Upper lobe of left lung (tissue), 6 donors: ENCODE data around the gene CD59. TPM values are rescaled to one million over a fixed set of nuclear protein-coding genes. Genes with fewer than 3 reads are reported as not detected.
A peak's percentile ranks its signal among the peaks of the same experiment; 100 is the strongest.
"Not testable (repeated sequence)": the region's sequence is repeated elsewhere in the genome, so short reads cannot be mapped to it uniquely, and the experiment has no call there.

Source experiments
- ATAC-seq, 2 donors: fragments of 200-7000 bp; cut with Tn5 transposase; one replicate each; pipeline ENCODE4 v1.9.1; 2022; ENCODE audit warnings: mild to moderate bottlenecking in 2 of 2, moderate library complexity in 2 of 2; ENCODE audit not compliant: low FRiP score in 2 of 2
- DNase-seq, 2 donors: peaks; one replicate each; pipeline ENCODE4 v3.0.0-alpha.2; 2019 to 2020
- H3K27ac ChIP-seq, 4 donors: fragments of 200-600 bp; sonication (generic); one replicate each; pipeline ENCODE4 v1.5.1; 2016 to 2019
- H3K27me3 ChIP-seq, 4 donors: fragments of 200-600 bp; sonication (generic); one replicate each; pipeline ENCODE4 v1.5.1; 2017 to 2019
- H3K36me3 ChIP-seq, 4 donors: fragments of 200-600 bp; sonication (generic); one replicate each; pipeline ENCODE4 v1.5.1; 2016 to 2019
- H3K4me1 ChIP-seq, 4 donors: fragments of 200-600 bp; sonication (generic); one replicate each; pipeline ENCODE4 v1.5.1; 2018 to 2019
- H3K4me3 ChIP-seq, 4 donors: fragments of 200-600 bp; sonication (generic); one replicate each; pipeline ENCODE4 v1.5.1; 2017 to 2019; ENCODE audit warnings: mild to moderate bottlenecking in 2 of 4, moderate library complexity in 1 of 4
- H3K9me3 ChIP-seq, 4 donors: fragments of 200-600 bp; sonication (generic); one replicate each; pipeline ENCODE4 v1.5.1; 2018 to 2019
- EP300 ChIP-seq, 4 donors: sonication (generic); formaldehyde crosslinking; IDR thresholded peaks; one replicate each; pipeline ENCODE4 v1.5.1; 2017; ENCODE audit warnings: antibody characterized with exemption in 4 of 4, control low read depth in 2 of 4
- POLR2A ChIP-seq, 4 donors: fragments of 450-650 bp; IDR thresholded peaks; one replicate each; pipeline ENCODE4 v1.5.1; 2016 to 2017; ENCODE audit warnings: antibody characterized with exemption in 4 of 4, mild to moderate bottlenecking in 2 of 4
- POLR2AphosphoS5 ChIP-seq, 2 donors: sonication (generic); formaldehyde crosslinking; IDR thresholded peaks; one replicate each; pipeline ENCODE4 v1.5.1; 2017; ENCODE audit warnings: antibody characterized with exemption in 2 of 2
- WGBS, 2 donors: methylation state at CpG; one replicate each; pipeline ENCODE4 v1.1.5; 2017 to 2018; 5-methylcytosine and 5-hydroxymethylcytosine counted together
- total RNA-seq, 6 donors: library from RNA; depleted of rRNA in 4 of 6; stranded (reverse); fragments of >200 nt in 4 of 6; gene quantifications; one replicate each; pipeline versions ENCODE4 v1.1.0 to v1.2.1, GENCODE V29; 2016 to 2021
- TF ChIP-seq, protein P1 (sequence below), 6 experiments: fragments of 450-650 bp in 4 of 6; fragments of 200-600 bp in 2 of 6; sonication (generic) in 2 of 6; IDR thresholded peaks; one replicate each; pipeline ENCODE4 v1.5.1; 2016 to 2019; ENCODE audit warnings: antibody characterized with exemption in 6 of 6
- donor health status: DM: no; HTN: no; CAD: no; lungs with moderate emphysema.
- donor health status: DM: no; HTN: yes; CAD: no; lungs with severe emphysema.

CD59 gene
- total RNA-seq, 6 donors from 2014 or later = 57.6 to 914 (median 315) TPM

DNA sequence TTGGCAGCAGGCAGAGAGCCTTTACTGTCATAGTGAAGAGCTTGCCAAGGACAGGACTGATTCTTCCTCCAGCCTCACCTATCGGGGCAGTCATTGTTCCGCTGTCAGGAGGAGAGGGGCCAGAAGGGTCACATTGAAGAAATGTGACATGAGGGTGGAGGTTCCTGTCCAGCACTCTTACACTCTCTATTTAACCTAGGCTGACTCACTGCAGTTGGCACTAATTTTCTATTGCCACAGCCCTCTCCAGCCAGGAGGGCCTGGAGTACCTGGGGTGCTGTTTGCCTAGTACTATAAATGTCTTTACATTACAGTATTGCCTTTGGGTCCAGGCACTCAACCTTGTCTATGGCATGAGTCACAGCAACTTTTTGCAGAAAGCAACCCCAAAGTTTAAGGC is 28.4 kb downstream of the CD59 start:
- not testable (repeated sequence) for H3K9me3 ChIP-seq, H3K4me3 ChIP-seq, H3K27me3 ChIP-seq
- TF ChIP-seq POLR2AphosphoS5 (IDR thresholded peaks at IDR 0.05) (peak in 1 of 2 donors; percentile 72), EP300 (IDR thresholded peaks at IDR 0.05) (peak in 2 of 4 donors; percentile 25 to 92)
- DNase-seq = peak in 1 of 2 donors; percentile 83
- Histone ChIP-seq H3K36me3 (peaks cover 9 to 65% (median 40%) of the 10 kb centered on the region in 4 donors), H3K4me1 (peaks cover 53 to 64% (median 60%) of the 10 kb centered on the region in 4 donors), H3K27ac (peak overlapping the region; percentile 22 to 90 (median 63))
- peak; percentile 41 to 86 for ATAC-seq
- WGBS, 2 donors = 40% methylated on average over 1 of the region's 2 CpGs; no CpG with 5 or more reads in 1 of the 2 donors

DNA sequence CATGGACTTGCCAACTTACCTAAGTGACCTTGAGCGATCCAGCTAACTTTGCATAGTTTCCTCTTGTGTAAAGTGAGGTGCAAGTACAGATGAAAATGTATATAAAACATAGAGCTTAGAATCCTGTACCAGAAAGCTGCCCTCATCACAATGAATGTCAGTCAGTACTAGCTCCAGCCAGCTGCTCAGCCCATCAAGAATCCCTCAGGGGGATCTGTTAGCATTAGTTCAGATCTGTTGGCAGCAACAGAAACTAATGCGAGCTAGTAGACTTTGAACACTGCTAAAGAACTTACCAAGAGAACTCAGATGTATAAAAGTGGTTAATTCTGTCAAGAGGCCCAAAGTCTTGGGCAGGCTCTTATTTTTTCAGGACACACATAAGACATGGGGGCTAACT is 29.3 kb downstream of the CD59 start:
- Histone ChIP-seq H3K36me3 (peaks cover 9 to 58% (median 33%) of the 10 kb centered on the region in 4 donors), H3K27ac (peak overlapping the region; percentile 32 to 90 (median 63)), H3K27me3 (no peaks in the 10 kb centered on the region), H3K9me3 (no peaks in the 10 kb centered on the region), H3K4me1 (peaks cover 60 to 66% (median 63%) of the 10 kb centered on the region in 4 donors), H3K4me3 (no peak overlapping the region)
- DNase-seq (no peak), ATAC-seq (no peak)
- TF ChIP-seq, protein P1, sequence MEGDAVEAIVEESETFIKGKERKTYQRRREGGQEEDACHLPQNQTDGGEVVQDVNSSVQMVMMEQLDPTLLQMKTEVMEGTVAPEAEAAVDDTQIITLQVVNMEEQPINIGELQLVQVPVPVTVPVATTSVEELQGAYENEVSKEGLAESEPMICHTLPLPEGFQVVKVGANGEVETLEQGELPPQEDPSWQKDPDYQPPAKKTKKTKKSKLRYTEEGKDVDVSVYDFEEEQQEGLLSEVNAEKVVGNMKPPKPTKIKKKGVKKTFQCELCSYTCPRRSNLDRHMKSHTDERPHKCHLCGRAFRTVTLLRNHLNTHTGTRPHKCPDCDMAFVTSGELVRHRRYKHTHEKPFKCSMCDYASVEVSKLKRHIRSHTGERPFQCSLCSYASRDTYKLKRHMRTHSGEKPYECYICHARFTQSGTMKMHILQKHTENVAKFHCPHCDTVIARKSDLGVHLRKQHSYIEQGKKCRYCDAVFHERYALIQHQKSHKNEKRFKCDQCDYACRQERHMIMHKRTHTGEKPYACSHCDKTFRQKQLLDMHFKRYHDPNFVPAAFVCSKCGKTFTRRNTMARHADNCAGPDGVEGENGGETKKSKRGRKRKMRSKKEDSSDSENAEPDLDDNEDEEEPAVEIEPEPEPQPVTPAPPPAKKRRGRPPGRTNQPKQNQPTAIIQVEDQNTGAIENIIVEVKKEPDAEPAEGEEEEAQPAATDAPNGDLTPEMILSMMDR (IDR thresholded peaks at IDR 0.05) = no peak
- TF ChIP-seq POLR2A (IDR thresholded peaks at IDR 0.05) (no peak), EP300 (IDR thresholded peaks at IDR 0.05) (no peak), POLR2AphosphoS5 (IDR thresholded peaks at IDR 0.05) (no peak)
- 72 to 86% methylated on average over 2 of the region's 2 CpGs for WGBS, 2 donors

DNA sequence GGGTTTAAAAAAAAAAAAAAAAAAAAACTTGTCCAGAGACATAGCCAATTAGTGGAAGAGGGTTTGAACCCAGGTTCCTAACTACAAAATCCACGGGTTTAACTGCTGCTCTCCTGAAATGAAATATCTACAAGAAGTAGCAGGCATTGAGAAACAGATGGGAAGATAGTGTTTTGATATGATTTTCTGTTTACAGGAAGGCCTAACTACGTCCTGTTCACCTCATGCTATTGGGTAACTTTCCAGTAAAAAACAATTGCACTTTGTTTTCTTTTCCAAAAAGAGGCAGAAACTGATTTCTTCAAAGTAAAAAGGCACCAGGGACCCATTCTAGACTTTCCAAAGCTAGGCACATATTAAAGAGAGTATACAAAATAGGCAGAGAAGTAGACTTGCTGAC is 29.7 kb downstream of the CD59 start:
- peak overlapping the region; percentile 32 to 90 (median 63) for H3K27ac ChIP-seq
- WGBS, 2 donors = 21 to 41% methylated on average over 2 of the region's 2 CpGs
- TF ChIP-seq POLR2A (IDR thresholded peaks at IDR 0.05) (no peak), POLR2AphosphoS5 (IDR thresholded peaks at IDR 0.05) (peak in 1 of 2 donors; percentile 27)
- DNase-seq (no peak), ATAC-seq (no peak)
- no peak overlapping the region for H3K4me3 ChIP-seq
- H3K27me3 ChIP-seq = no peaks in the 10 kb centered on the region
- H3K4me1 ChIP-seq = peaks cover 64 to 71% (median 68%) of the 10 kb centered on the region in 4 donors
- H3K36me3 ChIP-seq = peaks cover 9 to 54% (median 32%) of the 10 kb centered on the region in 4 donors
- no peaks in the 10 kb centered on the region for H3K9me3 ChIP-seq

DNA sequence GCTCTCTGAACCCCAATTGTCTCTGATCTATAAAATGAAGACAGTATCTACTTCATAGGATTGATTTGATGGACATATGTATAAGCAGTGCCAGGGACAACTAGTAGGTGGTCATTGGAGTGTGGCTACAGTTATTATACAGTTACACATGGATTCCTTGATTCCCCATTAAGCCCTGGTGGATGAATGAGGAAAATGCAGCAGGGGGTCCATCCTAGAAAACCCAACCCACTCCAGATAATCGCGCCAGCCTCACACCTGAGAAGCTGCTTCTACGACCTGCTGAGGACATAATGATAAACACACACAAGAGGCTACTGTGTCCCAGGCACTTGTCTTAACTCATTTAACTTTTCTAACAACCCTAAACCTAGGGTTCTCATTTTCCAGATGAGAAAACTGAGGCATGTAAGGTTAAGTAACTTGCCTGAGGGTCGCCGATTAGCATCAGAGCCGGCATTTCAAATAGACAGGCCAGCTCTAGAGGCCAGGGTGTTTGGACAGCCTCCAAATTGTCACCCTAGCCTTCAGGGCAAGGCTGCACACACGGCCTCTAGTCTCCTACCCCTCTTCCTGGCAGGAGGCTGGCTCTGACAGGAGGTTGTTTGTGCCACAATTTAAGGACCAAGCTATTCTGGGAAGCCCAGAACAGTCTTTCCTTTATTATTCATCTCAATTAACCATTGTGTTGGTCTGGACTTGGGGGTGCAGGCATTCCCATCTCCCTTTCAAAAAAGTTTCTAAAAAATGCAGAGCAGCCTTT is 31.8 kb downstream of the CD59 start:
- peak overlapping the region; percentile 83 to 90 (median 89) for H3K27ac ChIP-seq
- ATAC-seq (no peak), DNase-seq (no peak)
- peaks cover 4 to 33% (median 17%) of the 10 kb centered on the region in 4 donors for H3K36me3 ChIP-seq
- no peaks in the 10 kb centered on the region for H3K27me3 ChIP-seq
- H3K9me3 ChIP-seq = no peaks in the 10 kb centered on the region
- TF ChIP-seq POLR2AphosphoS5 (IDR thresholded peaks at IDR 0.05) (peak in 1 of 2 donors; percentile 8), POLR2A (IDR thresholded peaks at IDR 0.05) (no peak), EP300 (IDR thresholded peaks at IDR 0.05) (no peak)
- TF ChIP-seq, protein P1 (IDR thresholded peaks at IDR 0.05) = peak in 1 of 6 experiments; percentile 9
- peaks cover 75 to 85% (median 80%) of the 10 kb centered on the region in 4 donors for H3K4me1 ChIP-seq
- WGBS, 2 donors = 78 to 84% methylated on average over 7 of the region's 7 CpGs
- H3K4me3 ChIP-seq = no peak overlapping the region

DNA sequence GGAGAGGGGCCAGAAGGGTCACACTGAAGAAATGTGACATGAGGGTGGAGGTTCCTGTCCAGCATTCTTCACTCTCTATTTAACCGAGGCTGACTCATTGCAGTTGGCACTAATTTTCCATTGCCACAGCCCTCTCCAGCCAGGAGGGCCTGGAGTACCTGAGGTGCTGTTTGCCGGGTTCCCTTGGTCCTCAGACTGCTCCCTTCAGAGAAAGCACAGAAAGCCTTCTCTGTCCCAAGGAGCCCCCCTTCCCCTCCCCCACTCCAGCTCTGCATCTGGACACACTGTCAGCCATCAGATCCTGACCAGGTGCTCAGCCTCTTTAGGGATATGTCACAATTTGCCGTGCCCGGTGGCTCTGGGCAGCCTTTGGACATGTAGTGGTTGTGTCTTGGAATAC is 32.4 kb downstream of the CD59 start:
- H3K4me1 ChIP-seq = peaks cover 73 to 79% (median 76%) of the 10 kb centered on the region in 4 donors
- no peaks in the 10 kb centered on the region for H3K27me3 ChIP-seq
- H3K36me3 ChIP-seq = peaks cover 0 to 27% (median 11%) of the 10 kb centered on the region in 4 donors
- WGBS, 2 donors = 49 to 57% methylated on average over 4 of the region's 4 CpGs
- peak overlapping the region; percentile 83 to 90 (median 89) for H3K27ac ChIP-seq
- H3K4me3 ChIP-seq = no peak overlapping the region
- DNase-seq = peak in 1 of 2 donors; percentile 82
- TF ChIP-seq POLR2AphosphoS5 (IDR thresholded peaks at IDR 0.05) (peak; percentile 39 to 79), POLR2A (IDR thresholded peaks at IDR 0.05) (no peak), EP300 (IDR thresholded peaks at IDR 0.05) (peak in 2 of 4 donors; percentile 63 to 72)
- TF ChIP-seq, protein P1 (IDR thresholded peaks at IDR 0.05) = no peak
- H3K9me3 ChIP-seq = no peaks in the 10 kb centered on the region
- ATAC-seq = peak in 1 of 2 donors; percentile 42
